Mucosa of gallbladder (tissue), 1 donor: ENCODE results near the gene CDKN1A. TPM values are rescaled to one million over a fixed set of nuclear protein-coding genes. Genes with fewer than 3 reads are reported as not detected.
"Not testable (repeated sequence)": the region's sequence is repeated elsewhere in the genome, so short reads cannot be mapped to it uniquely, and the experiment has no call there.

Experiments used
- DNase-seq: peaks from one replicate; pipeline ENCODE4 v3.0.0-alpha.2; 2020; ENCODE audit warnings: low spot score
- total RNA-seq: library from RNA; stranded (reverse); gene quantifications from one replicate; pipeline ENCODE4 v1.2.1, GENCODE V29; 2021
- donor health status: DM: no; HTN: no; CAD: no.

CDKN1A gene
- total RNA-seq, 1 donor from 2014 or later, result 71.2 TPM

- DNase-seq, result no peak
Measured at GRCh38 chr6:36695414-36695813, 16.9 kb downstream of the CDKN1A start.

- no peak for DNase-seq
Measured at GRCh38 chr6:36697481-36697903, 19.0 kb downstream of the CDKN1A start, which contains the start of gene RAB44. Gene RAB44, plus strand, starts transcription at chr6:36697826. Its CDS starts 6,410 bp downstream, at chr6:36704236.

GRCh38 chr6:36698196-36698595, 19.7 kb downstream of the CDKN1A start:
- DNase-seq, result no peak

- no peak for DNase-seq
Measured at GRCh38 chr6:36698871-36699271, 20.4 kb downstream of the CDKN1A start.

GRCh38 chr6:36699348-36699747, 20.8 kb downstream of the CDKN1A start:
- DNase-seq, result no peak

GRCh38 chr6:36700071-36700812, 21.7 kb downstream of the CDKN1A start:
- DNase-seq, result no peak

GRCh38 chr6:36700831-36701230, 22.3 kb downstream of the CDKN1A start:
- DNase-seq, result no peak

GRCh38 chr6:36701401-36701991, 23.0 kb downstream of the CDKN1A start:
- DNase-seq, result no peak

- no peak for DNase-seq
Measured at GRCh38 chr6:36702656-36703055, 24.1 kb downstream of the CDKN1A start.

- DNase-seq, result no peak
Measured at GRCh38 chr6:36703081-36703606, 24.6 kb downstream of the CDKN1A start.

GRCh38 chr6:36703982-36704381, 25.5 kb downstream of the CDKN1A start:
- no peak for DNase-seq

GRCh38 chr6:36704961-36705577, 26.6 kb downstream of the CDKN1A start:
- DNase-seq, result not testable (repeated sequence)

- no peak for DNase-seq
Measured at GRCh38 chr6:36706339-36706738, 27.8 kb downstream of the CDKN1A start.

- no peak for DNase-seq
Measured at GRCh38 chr6:36712816-36713215, 34.3 kb downstream of the CDKN1A start.

- no peak for DNase-seq
Measured at GRCh38 chr6:36713846-36714245, 35.3 kb downstream of the CDKN1A start.

GRCh38 chr6:36714511-36714910, 36.0 kb downstream of the CDKN1A start:
- DNase-seq, result no peak

GRCh38 chr6:36715469-36715868, 37.0 kb downstream of the CDKN1A start:
- no peak for DNase-seq

- no peak for DNase-seq
Measured at GRCh38 chr6:36716476-36717093, 38.1 kb downstream of the CDKN1A start.

GRCh38 chr6:36717231-36717825, 38.8 kb downstream of the CDKN1A start:
- no peak for DNase-seq

GRCh38 chr6:36717871-36718540, 39.5 kb downstream of the CDKN1A start:
- DNase-seq, result no peak

GRCh38 chr6:36718560-36718959, 40.0 kb downstream of the CDKN1A start:
- DNase-seq, result no peak
